ENCODE results near the gene CDH13. TPM values are rescaled to one million over a fixed set of nuclear protein-coding genes. Genes with fewer than 3 reads are reported as not detected.

The CDH13 gene
- total and polyA plus RNA-seq, 9 of the 15 experiments (the other 6 are each of a cell fraction or from before 2014, with no cell fraction given): 0.03 TPM; not detected in 8

- no peak for TF ChIP-seq CUX1 (CRISPR knock-in tag; IDR thresholded peaks at IDR 0.05)
- TF ChIP-seq, protein P1, sequence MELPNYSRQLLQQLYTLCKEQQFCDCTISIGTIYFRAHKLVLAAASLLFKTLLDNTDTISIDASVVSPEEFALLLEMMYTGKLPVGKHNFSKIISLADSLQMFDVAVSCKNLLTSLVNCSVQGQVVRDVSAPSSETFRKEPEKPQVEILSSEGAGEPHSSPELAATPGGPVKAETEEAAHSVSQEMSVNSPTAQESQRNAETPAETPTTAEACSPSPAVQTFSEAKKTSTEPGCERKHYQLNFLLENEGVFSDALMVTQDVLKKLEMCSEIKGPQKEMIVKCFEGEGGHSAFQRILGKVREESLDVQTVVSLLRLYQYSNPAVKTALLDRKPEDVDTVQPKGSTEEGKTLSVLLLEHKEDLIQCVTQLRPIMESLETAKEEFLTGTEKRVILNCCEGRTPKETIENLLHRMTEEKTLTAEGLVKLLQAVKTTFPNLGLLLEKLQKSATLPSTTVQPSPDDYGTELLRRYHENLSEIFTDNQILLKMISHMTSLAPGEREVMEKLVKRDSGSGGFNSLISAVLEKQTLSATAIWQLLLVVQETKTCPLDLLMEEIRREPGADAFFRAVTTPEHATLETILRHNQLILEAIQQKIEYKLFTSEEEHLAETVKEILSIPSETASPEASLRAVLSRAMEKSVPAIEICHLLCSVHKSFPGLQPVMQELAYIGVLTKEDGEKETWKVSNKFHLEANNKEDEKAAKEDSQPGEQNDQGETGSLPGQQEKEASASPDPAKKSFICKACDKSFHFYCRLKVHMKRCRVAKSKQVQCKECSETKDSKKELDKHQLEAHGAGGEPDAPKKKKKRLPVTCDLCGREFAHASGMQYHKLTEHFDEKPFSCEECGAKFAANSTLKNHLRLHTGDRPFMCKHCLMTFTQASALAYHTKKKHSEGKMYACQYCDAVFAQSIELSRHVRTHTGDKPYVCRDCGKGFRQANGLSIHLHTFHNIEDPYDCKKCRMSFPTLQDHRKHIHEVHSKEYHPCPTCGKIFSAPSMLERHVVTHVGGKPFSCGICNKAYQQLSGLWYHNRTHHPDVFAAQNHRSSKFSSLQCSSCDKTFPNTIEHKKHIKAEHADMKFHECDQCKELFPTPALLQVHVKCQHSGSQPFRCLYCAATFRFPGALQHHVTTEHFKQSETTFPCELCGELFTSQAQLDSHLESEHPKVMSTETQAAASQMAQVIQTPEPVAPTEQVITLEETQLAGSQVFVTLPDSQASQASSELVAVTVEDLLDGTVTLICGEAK (IDR thresholded peaks at IDR 0.05): peak; percentile 95
- TF ChIP-seq, protein P1 (CRISPR knock-in tag; IDR thresholded peaks at IDR 0.05): no peak
- no peak for TF ChIP-seq XRCC4 (IDR thresholded peaks at IDR 0.05; ENCODE audit: extremely low read depth, insufficient read depth, insufficient read length)
- TF ChIP-seq ZNF133 (CRISPR knock-in tag; IDR thresholded peaks at IDR 0.05): no peak
- TF ChIP-seq FIP1L1 (IDR thresholded peaks at IDR 0.05; ENCODE audit: low read depth, low read length, poor library complexity, severe bottlenecking): no peak
- no peak for TF ChIP-seq TCF15 (CRISPR knock-in tag; IDR thresholded peaks at IDR 0.05)
- TF ChIP-seq GATAD2A (IDR thresholded peaks at IDR 0.05): 0 out of 2 replicates have a peak, but pooled peaks have one; percentile 20
- 0 out of 4 replicates have a peak, but pooled peaks of 1 of the 2 experiments have one; percentile 11 for TF ChIP-seq TBL1XR1 (IDR thresholded peaks at IDR 0.05; ENCODE audit: low read length in 2 of 2)
- peak; percentile 69; the same call in 1 of the 2 replicates for TF ChIP-seq ZNF76 (CRISPR knock-in tag; IDR thresholded peaks at IDR 0.05; ENCODE audit: borderline replicate concordance)
- TF ChIP-seq MAFK (IDR thresholded peaks at IDR 0.05; ENCODE audit: low read length): no peak
- TF ChIP-seq MAFG (tag; conservative IDR thresholded peaks at IDR 0.05): no peak
- peak; percentile 78 for TF ChIP-seq ATF7 (IDR thresholded peaks at IDR 0.05)
Observed at GRCh38 chr16:83807710-83808572, 1181.2 kb downstream of the CDH13 start, which contains the start of gene HSBP1 (continued).

Data from K562 (cell line).